Measurements from ENCODE around the gene DPH6. TPM values are rescaled to one million over a fixed set of nuclear protein-coding genes. Genes with fewer than 3 reads are reported as not detected.

DPH6 gene
- total and polyA plus RNA-seq, 8 donors = 2.6 to 15.1 (median 11.8) TPM

DNA sequence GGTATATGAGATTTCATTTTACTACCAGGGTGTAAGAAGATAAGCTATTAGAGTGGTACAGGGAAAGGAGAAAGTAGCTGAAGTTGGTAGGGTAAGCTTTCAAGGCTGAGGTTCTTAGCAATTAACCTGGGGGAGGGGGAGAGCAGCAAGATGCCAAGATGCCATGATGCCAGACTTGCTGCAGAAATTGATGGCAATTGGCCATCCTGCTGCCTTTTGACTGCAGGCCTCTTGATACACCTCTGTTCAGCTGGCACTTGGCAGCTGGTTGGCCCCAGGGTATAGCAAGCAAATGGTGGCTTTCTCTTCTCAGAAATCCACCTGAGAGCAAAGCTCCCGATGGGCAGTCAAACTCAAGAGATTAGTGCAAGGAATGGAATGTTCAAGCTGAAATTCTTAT, 21.4 kb upstream of the DPH6 start:
- H3K4me1 ChIP-seq = no peaks in the 10 kb centered on the region
- DNase-seq = no peak
- peak in 1 of 4 donors; percentile 37 for ATAC-seq
- intact Hi-C loops (cut with DNase I) = no loop called here
- no peak overlapping the region for H3K4me3 ChIP-seq
- H3K27ac ChIP-seq = no peak overlapping the region
- no peaks in the 10 kb centered on the region for H3K27me3 ChIP-seq
- TF ChIP-seq, protein P1, sequence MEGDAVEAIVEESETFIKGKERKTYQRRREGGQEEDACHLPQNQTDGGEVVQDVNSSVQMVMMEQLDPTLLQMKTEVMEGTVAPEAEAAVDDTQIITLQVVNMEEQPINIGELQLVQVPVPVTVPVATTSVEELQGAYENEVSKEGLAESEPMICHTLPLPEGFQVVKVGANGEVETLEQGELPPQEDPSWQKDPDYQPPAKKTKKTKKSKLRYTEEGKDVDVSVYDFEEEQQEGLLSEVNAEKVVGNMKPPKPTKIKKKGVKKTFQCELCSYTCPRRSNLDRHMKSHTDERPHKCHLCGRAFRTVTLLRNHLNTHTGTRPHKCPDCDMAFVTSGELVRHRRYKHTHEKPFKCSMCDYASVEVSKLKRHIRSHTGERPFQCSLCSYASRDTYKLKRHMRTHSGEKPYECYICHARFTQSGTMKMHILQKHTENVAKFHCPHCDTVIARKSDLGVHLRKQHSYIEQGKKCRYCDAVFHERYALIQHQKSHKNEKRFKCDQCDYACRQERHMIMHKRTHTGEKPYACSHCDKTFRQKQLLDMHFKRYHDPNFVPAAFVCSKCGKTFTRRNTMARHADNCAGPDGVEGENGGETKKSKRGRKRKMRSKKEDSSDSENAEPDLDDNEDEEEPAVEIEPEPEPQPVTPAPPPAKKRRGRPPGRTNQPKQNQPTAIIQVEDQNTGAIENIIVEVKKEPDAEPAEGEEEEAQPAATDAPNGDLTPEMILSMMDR (IDR thresholded peaks at IDR 0.05) = no peak
- no peaks in the 10 kb centered on the region for H3K36me3 ChIP-seq
- H3K9me3 ChIP-seq = no peaks in the 10 kb centered on the region
- no peak for FAIRE-seq
- WGBS, 2 donors = 29 to 33% methylated on average over 1 of the region's 1 CpG

DNA sequence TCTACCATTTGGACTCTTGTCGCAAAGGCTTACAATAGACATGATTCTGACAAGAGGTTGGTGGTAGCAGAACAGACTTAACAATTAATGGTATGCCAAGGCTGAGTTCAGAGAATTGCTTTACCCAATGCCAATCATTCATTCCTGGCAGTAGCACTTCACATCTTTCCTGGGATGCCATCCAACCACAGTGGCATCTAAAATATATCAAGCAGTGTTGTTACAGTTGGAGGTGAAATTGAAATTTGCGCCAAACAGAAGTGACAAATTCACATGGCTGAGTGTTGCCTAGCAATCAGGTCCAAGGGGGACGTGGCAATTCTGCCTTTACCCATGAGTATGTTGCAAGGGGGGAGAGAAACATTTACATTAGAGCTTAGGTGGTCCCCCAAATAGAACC, 21.0 kb upstream of the DPH6 start:
- H3K36me3 ChIP-seq = no peaks in the 10 kb centered on the region
- H3K9me3 ChIP-seq = no peaks in the 10 kb centered on the region
- no peaks in the 10 kb centered on the region for H3K4me1 ChIP-seq
- TF ChIP-seq, protein P1 (IDR thresholded peaks at IDR 0.05) = no peak
- H3K27ac ChIP-seq = no peak overlapping the region
- intact Hi-C loops (cut with DNase I) = no loop called here
- ATAC-seq (no peak), DNase-seq (no peak), FAIRE-seq (no peak)
- H3K4me3 ChIP-seq = no peak overlapping the region
- H3K27me3 ChIP-seq = no peaks in the 10 kb centered on the region
- WGBS, 2 donors = 93 to 97% methylated on average over 3 of the region's 3 CpGs

DNA sequence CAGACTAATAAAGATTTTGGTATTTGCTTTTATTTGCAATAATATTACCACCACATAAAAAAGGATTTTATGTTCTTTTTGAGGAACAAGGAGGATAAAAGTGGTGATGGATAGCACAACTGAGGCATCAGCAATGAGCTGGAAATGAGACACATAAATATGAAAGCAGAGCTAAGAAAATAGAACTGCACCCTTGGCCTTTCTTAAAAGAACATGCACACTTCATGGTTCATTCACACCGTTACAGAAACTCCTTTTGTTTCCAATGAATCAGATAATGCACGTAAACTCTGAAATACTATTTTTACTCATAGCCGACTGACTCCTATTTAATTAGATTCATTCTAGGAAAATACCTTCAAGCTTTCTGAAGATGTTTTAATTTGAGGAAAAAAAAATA, 19.9 kb upstream of the DPH6 start:
- H3K4me3 ChIP-seq = no peak overlapping the region
- no peaks in the 10 kb centered on the region for H3K9me3 ChIP-seq
- intact Hi-C loops (cut with DNase I) = no loop called here
- H3K27me3 ChIP-seq = no peaks in the 10 kb centered on the region
- TF ChIP-seq, protein P1 (IDR thresholded peaks at IDR 0.05) = no peak
- WGBS, 2 donors = 95 to 97% methylated on average over 3 of the region's 3 CpGs
- H3K36me3 ChIP-seq = no peaks in the 10 kb centered on the region
- DNase-seq (no peak), FAIRE-seq (no peak), ATAC-seq (no peak)
- no peak overlapping the region for H3K27ac ChIP-seq
- no peaks in the 10 kb centered on the region for H3K4me1 ChIP-seq

DNA sequence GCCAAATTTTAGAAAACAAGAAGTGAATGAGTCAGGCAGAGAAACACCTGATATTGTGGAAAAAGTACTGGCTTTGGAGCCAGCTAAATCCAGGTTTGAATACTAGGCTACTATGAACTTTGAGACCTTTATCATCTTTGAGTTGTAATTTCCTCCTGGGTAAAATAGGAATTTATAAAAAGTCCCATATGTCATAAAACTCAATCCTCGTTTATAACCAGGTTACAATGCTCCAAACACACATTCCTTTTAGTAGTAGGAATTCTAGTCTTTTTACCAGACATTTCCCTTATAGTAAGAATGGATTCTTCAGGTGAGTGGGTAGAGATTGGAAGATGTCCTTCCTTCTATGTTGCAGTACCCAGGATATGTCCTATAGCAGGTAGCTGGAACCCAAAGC, 16.7 kb upstream of the DPH6 start:
- no peak overlapping the region for H3K27ac ChIP-seq
- H3K27me3 ChIP-seq = no peaks in the 10 kb centered on the region
- DNase-seq = no peak
- no peak overlapping the region for H3K4me3 ChIP-seq
- no peaks in the 10 kb centered on the region for H3K36me3 ChIP-seq
- H3K4me1 ChIP-seq = peaks cover 0 to 6% (median 0%) of the 10 kb centered on the region in 3 donors
- peak in 2 of 4 donors; percentile 14 to 22 for ATAC-seq
- intact Hi-C loops (cut with DNase I) = no loop called here
- no peak for FAIRE-seq
- TF ChIP-seq, protein P1 (IDR thresholded peaks at IDR 0.05) = no peak
- H3K9me3 ChIP-seq = no peaks in the 10 kb centered on the region
- WGBS, 2 donors = 20 to 24% methylated on average over 1 of the region's 1 CpG

DNA sequence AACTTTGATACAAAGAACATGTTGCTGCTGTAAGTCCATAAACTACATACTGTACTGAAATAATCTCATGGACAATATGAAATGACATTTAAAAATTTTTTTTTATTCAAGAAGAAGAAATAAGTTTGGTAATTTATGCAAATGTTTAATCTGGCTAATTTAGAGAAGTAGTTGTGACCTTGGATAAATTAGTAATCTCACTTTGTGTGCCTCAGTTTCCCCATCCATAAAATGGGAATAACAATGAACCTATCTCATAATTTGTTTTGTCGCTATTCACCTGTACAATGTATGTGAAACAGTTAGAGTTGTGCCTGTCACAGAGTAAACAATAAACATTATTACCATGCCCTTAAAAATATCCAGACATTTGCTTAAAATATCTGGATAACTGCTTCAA, 15.3 kb upstream of the DPH6 start:
- Histone ChIP-seq H3K4me3 (no peak overlapping the region), H3K4me1 (peaks cover 0 to 6% (median 0%) of the 10 kb centered on the region in 3 donors), H3K9me3 (no peaks in the 10 kb centered on the region), H3K27ac (no peak overlapping the region), H3K27me3 (no peaks in the 10 kb centered on the region), H3K36me3 (no peaks in the 10 kb centered on the region)
- WGBS, 2 donors = 97 to 98% methylated on average over 1 of the region's 1 CpG
- no peak for DNase-seq
- intact Hi-C loops (cut with DNase I) = no loop called here
- FAIRE-seq = no peak
- TF ChIP-seq, protein P1 (IDR thresholded peaks at IDR 0.05) = no peak
- ATAC-seq = no peak
